HepG2 (cell line): ENCODE data around the gene ITPRIPL1. TPM values are rescaled to one million over a fixed set of nuclear protein-coding genes. Genes with fewer than 3 reads are reported as not detected.

Source experiments
- BORCS8-MEF2B ChIP-seq: sonication (generic); formaldehyde crosslinking; IDR thresholded peaks from 2 replicates; pipeline ENCODE4 v1.8.0; 2022; ENCODE audit warnings: mild to moderate bottlenecking, missing genetic modification reagents
- FOXC1 ChIP-seq: sonication (generic); formaldehyde crosslinking; IDR thresholded peaks from 2 replicates; pipeline ENCODE4 v1.8.0; 2022; ENCODE audit warnings: mild to moderate bottlenecking, missing genetic modification reagents, borderline replicate concordance
- IRF2 ChIP-seq: IDR thresholded peaks from 2 replicates; pipeline ENCODE4 v1.6.1; 2018; ENCODE audit warnings: missing genetic modification reagents, missing compliant biosample characterization
- MZF1 ChIP-seq: sonication (generic); formaldehyde crosslinking; IDR thresholded peaks from 2 replicates; pipeline ENCODE4 v1.8.1; 2023; ENCODE audit warnings: mild to moderate bottlenecking, missing genetic modification reagents, borderline replicate concordance
- NR2C2 ChIP-seq: sonication (generic); formaldehyde crosslinking; IDR thresholded peaks from 2 replicates; pipeline ENCODE4 v1.4.0; 2020; ENCODE audit warnings: missing genetic modification reagents, mild to moderate bottlenecking, moderate library complexity, borderline replicate concordance
- NR2F6 ChIP-seq, 2 experiments: IDR thresholded peaks; 2 replicates each; pipeline ENCODE4 v1.6.1; 2016; ENCODE audit warnings: antibody characterized with exemption in 1 of 2, mild to moderate bottlenecking in 1 of 2
- REPIN1 ChIP-seq: sonication (generic); formaldehyde crosslinking; IDR thresholded peaks from 2 replicates; pipeline ENCODE4 v1.8.0; 2022; ENCODE audit warnings: missing genetic modification reagents, low read depth, mild to moderate bottlenecking, borderline replicate concordance
- SALL1 ChIP-seq: sonication (generic); formaldehyde crosslinking; IDR thresholded peaks from 2 replicates; pipeline ENCODE4 v1.8.0; 2022; ENCODE audit warnings: mild to moderate bottlenecking, missing genetic modification reagents
- ZFP1 ChIP-seq: IDR thresholded peaks from 2 replicates; pipeline ENCODE4 v1.6.1; 2016
- ZFP36L2 ChIP-seq: sonication (generic); formaldehyde crosslinking; IDR thresholded peaks from 2 replicates; pipeline ENCODE4 v1.4.0; 2020; ENCODE audit warnings: missing genetic modification reagents
- ZNF20 ChIP-seq: sonication (generic); formaldehyde crosslinking; IDR thresholded peaks from 2 replicates; pipeline ENCODE4 v1.4.0; 2020; ENCODE audit warnings: mild to moderate bottlenecking, moderate library complexity, missing genetic modification reagents
- ZNF235 ChIP-seq: sonication (generic); formaldehyde crosslinking; IDR thresholded peaks from 2 replicates; pipeline ENCODE4 v1.8.1; 2023; ENCODE audit warnings: mild to moderate bottlenecking, missing genetic modification reagents, borderline replicate concordance
- polyA plus RNA-seq, 8 experiments: library from polyadenylated mRNA; depleted of rRNA in 3 of 8; stranded (reverse) in 7 of 8; unstranded in 1 of 8; fragments of >200 nt; fragmentation: Illumina TruSeq in 4 of 8; extraction: Trizol in 4 of 8; gene quantifications; 2 replicates each; pipeline versions ENCODE4 v1.2.1 to v1.2.3, GENCODE V29; 2011 to 2016; ENCODE audit warnings: low read depth in 4 of 8, missing spikeins in 1 of 8, mixed read lengths in 1 of 8; ENCODE audit not compliant: insufficient read depth in 1 of 8
- total RNA-seq, 5 experiments: library from RNA; depleted of rRNA; stranded (reverse); fragments of >200 nt; fragmentation: Illumina TruSeq; extraction: Trizol; gene quantifications; 2 replicates each; pipeline ENCODE4 v1.2.3, GENCODE V29; 2016; ENCODE audit warnings: low read depth in 1 of 5
- TF ChIP-seq, protein P1 (sequence below): sonication (generic); formaldehyde crosslinking; IDR thresholded peaks from one replicate; pipeline ENCODE4 v1.5.1; 2020; ENCODE audit warnings: mild to moderate bottlenecking, missing genetic modification reagents; ENCODE audit errors: not compliant biosample characterization
- TF ChIP-seq, protein P2 (sequence below): sonication (generic); formaldehyde crosslinking; IDR thresholded peaks from 2 replicates; pipeline ENCODE4 v1.9.0; 2021; ENCODE audit warnings: missing genetic modification reagents, borderline replicate concordance
- TF ChIP-seq, protein P3 (sequence below): sonication (generic); formaldehyde crosslinking; IDR thresholded peaks from 2 replicates; pipeline ENCODE4 v1.5.1; 2020; ENCODE audit warnings: mild to moderate bottlenecking, missing genetic modification reagents, borderline replicate concordance

ITPRIPL1 gene
- total and polyA plus RNA-seq, 2 of the 13 experiments (the other 11 are each of a cell fraction or from before 2014, with no cell fraction given), result 4.3 to 11.7 TPM

DNA sequence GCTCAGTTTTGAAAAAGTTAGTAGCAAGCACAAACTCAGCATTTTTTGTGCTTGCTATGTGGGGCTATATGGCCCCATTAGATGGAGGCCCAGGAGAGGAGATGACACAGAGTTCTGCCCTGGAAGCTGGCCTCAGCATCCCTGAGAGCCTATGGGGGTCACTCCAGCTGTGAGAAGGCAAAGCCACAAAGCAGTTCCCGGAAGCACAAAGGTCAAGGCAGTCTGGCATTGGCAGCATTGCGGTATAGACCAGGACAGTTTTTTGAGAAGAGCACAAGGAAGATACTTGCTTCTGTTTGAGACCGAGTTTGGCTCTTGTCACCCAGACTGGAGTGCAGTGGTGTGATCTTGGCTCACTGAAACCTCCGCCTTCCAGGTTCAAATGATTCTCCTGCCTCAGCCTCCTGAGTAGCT is 7.5 kb upstream of the ITPRIPL1 start (continued):
- TF ChIP-seq, protein P1, sequence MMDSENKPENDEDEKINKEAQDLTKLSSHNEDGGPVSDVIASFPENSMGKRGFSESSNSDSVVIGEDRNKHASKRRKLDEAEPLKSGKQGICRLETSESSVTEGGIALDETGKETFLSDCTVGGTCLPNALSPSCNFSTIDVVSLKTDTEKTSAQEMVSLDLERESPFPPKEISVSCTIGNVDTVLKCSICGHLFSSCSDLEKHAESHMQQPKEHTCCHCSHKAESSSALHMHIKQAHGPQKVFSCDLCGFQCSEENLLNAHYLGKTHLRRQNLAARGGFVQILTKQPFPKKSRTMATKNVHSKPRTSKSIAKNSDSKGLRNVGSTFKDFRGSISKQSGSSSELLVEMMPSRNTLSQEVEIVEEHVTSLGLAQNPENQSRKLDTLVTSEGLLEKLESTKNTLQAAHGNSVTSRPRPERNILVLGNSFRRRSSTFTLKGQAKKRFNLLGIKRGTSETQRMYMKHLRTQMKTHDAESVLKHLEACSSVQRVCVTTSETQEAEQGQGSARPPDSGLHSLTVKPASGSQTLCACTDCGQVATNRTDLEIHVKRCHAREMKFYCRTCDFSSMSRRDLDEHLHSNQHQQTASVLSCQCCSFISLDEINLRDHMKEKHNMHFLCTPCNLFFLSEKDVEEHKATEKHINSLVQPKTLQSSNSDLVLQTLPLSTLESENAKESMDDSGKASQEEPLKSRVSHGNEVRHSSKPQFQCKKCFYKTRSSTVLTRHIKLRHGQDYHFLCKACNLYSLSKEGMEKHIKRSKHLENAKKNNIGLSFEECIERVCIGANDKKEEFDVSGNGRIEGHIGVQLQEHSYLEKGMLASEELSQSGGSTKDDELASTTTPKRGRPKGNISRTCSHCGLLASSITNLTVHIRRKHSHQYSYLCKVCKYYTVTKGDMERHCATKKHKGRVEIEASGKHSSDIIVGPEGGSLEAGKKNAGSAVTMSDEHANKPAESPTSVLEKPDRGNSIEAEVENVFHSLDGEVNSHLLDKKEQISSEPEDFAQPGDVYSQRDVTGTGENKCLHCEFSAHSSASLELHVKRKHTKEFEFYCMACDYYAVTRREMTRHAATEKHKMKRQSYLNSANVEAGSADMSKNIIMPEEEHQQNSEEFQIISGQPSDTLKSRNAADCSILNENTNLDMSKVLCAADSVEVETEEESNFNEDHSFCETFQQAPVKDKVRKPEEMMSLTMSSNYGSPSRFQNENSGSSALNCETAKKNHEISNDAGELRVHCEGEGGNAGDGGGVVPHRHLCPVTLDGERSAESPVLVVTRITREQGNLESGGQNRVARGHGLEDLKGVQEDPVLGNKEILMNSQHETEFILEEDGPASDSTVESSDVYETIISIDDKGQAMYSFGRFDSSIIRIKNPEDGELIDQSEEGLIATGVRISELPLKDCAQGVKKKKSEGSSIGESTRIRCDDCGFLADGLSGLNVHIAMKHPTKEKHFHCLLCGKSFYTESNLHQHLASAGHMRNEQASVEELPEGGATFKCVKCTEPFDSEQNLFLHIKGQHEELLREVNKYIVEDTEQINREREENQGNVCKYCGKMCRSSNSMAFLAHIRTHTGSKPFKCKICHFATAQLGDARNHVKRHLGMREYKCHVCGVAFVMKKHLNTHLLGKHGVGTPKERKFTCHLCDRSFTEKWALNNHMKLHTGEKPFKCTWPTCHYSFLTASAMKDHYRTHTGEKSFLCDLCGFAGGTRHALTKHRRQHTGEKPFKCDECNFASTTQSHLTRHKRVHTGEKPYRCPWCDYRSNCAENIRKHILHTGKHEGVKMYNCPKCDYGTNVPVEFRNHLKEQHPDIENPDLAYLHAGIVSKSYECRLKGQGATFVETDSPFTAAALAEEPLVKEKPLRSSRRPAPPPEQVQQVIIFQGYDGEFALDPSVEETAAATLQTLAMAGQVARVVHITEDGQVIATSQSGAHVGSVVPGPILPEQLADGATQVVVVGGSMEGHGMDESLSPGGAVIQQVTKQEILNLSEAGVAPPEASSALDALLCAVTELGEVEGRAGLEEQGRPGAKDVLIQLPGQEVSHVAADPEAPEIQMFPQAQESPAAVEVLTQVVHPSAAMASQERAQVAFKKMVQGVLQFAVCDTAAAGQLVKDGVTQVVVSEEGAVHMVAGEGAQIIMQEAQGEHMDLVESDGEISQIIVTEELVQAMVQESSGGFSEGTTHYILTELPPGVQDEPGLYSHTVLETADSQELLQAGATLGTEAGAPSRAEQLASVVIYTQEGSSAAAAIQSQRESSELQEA (CRISPR knock-in tag), result no peak
- TF ChIP-seq, protein P2, sequence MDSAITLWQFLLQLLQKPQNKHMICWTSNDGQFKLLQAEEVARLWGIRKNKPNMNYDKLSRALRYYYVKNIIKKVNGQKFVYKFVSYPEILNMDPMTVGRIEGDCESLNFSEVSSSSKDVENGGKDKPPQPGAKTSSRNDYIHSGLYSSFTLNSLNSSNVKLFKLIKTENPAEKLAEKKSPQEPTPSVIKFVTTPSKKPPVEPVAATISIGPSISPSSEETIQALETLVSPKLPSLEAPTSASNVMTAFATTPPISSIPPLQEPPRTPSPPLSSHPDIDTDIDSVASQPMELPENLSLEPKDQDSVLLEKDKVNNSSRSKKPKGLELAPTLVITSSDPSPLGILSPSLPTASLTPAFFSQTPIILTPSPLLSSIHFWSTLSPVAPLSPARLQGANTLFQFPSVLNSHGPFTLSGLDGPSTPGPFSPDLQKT (CRISPR knock-in tag), result no peak
- TF ChIP-seq BORCS8-MEF2B (CRISPR knock-in tag) (0 out of 2 replicates have a peak, but pooled peaks have one; percentile 29), REPIN1 (CRISPR knock-in tag) (no peak), MZF1 (CRISPR knock-in tag) (no peak), NR2C2 (CRISPR knock-in tag) (peak; percentile 80; the same call in 1 of the 2 replicates), IRF2 (0 out of 2 replicates have a peak, but pooled peaks have one; percentile 24), FOXC1 (CRISPR knock-in tag) (no peak; the same call in 1 of the 2 replicates), ZNF235 (CRISPR knock-in tag) (0 out of 2 replicates have a peak, but pooled peaks have one; percentile 19), SALL1 (CRISPR knock-in tag) (peak; percentile 53; the same call in 1 of the 2 replicates), ZFP1 (CRISPR knock-in tag) (0 out of 2 replicates have a peak, but pooled peaks have one; percentile 12), ZFP36L2 (CRISPR knock-in tag) (no peak), NR2F6 (IDR thresholded peaks at IDR 0.05) (peak; percentile 77), NR2F6 (CRISPR knock-in tag; IDR thresholded peaks at IDR 0.05) (peak; percentile 85), ZNF20 (no peak)
- TF ChIP-seq, protein P3, sequence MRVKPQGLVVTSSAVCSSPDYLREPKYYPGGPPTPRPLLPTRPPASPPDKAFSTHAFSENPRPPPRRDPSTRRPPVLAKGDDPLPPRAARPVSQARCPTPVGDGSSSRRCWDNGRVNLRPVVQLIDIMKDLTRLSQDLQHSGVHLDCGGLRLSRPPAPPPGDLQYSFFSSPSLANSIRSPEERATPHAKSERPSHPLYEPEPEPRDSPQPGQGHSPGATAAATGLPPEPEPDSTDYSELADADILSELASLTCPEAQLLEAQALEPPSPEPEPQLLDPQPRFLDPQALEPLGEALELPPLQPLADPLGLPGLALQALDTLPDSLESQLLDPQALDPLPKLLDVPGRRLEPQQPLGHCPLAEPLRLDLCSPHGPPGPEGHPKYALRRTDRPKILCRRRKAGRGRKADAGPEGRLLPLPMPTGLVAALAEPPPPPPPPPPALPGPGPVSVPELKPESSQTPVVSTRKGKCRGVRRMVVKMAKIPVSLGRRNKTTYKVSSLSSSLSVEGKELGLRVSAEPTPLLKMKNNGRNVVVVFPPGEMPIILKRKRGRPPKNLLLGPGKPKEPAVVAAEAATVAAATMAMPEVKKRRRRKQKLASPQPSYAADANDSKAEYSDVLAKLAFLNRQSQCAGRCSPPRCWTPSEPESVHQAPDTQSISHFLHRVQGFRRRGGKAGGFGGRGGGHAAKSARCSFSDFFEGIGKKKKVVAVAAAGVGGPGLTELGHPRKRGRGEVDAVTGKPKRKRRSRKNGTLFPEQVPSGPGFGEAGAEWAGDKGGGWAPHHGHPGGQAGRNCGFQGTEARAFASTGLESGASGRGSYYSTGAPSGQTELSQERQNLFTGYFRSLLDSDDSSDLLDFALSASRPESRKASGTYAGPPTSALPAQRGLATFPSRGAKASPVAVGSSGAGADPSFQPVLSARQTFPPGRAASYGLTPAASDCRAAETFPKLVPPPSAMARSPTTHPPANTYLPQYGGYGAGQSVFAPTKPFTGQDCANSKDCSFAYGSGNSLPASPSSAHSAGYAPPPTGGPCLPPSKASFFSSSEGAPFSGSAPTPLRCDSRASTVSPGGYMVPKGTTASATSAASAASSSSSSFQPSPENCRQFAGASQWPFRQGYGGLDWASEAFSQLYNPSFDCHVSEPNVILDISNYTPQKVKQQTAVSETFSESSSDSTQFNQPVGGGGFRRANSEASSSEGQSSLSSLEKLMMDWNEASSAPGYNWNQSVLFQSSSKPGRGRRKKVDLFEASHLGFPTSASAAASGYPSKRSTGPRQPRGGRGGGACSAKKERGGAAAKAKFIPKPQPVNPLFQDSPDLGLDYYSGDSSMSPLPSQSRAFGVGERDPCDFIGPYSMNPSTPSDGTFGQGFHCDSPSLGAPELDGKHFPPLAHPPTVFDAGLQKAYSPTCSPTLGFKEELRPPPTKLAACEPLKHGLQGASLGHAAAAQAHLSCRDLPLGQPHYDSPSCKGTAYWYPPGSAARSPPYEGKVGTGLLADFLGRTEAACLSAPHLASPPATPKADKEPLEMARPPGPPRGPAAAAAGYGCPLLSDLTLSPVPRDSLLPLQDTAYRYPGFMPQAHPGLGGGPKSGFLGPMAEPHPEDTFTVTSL (CRISPR knock-in tag), result 0 out of 2 replicates have a peak, but pooled peaks have one; percentile 16
